Small intestine (tissue), 7 donors: ENCODE results near the gene UCHL3. TPM values are rescaled to one million over a fixed set of nuclear protein-coding genes. Genes with fewer than 3 reads are reported as not detected.
"Not testable (repeated sequence)": the region's sequence is repeated elsewhere in the genome, so short reads cannot be mapped to it uniquely, and the experiment has no call there.

Experiments used
- DNase-seq, 2 donors: peaks; one replicate each; pipeline versions ENCODE4 v3.0.0 to v3.0.0-alpha.2; 2013
- FAIRE-seq: peaks from 2 replicates; lab custom pipeline; 2012; peaks lifted over from hg19 to GRCh38; lab: Jason Lieb, UNC
- H3K27ac ChIP-seq, 3 donors: one replicate each; pipeline ENCODE4 v1.5.1; 2013; ENCODE audit warnings: low read length in 2 of 3, mild to moderate bottlenecking in 2 of 3, control low read depth in 1 of 3, inconsistent platforms in 1 of 3, low read depth in 1 of 3, moderate library complexity in 1 of 3
- H3K27me3 ChIP-seq, 3 donors: one replicate each; pipeline ENCODE4 v1.6.1; 2013; ENCODE audit warnings: low read length in 3 of 3, inconsistent platforms in 1 of 3; ENCODE audit not compliant: control insufficient read depth in 3 of 3, insufficient read depth in 3 of 3
- H3K36me3 ChIP-seq, 3 donors: one replicate each; pipeline ENCODE4 v1.6.1; 2013; ENCODE audit warnings: low read length in 3 of 3, inconsistent platforms in 1 of 3, low read depth in 1 of 3, mild to moderate bottlenecking in 1 of 3, moderate library complexity in 1 of 3; ENCODE audit not compliant: control insufficient read depth in 3 of 3, insufficient read depth in 2 of 3
- H3K4me1 ChIP-seq, 3 donors: one replicate each; pipeline ENCODE4 v1.6.1; 2013; ENCODE audit warnings: low read length in 2 of 3, inconsistent platforms in 1 of 3, low read depth in 1 of 3, mild to moderate bottlenecking in 1 of 3, moderate library complexity in 1 of 3; ENCODE audit not compliant: control insufficient read depth in 3 of 3, insufficient read depth in 2 of 3
- H3K4me3 ChIP-seq, 3 donors: one replicate each; pipeline ENCODE4 v1.5.1; 2013; ENCODE audit warnings: low read length in 3 of 3, control low read depth in 1 of 3, inconsistent platforms in 1 of 3, low read depth in 1 of 3, mild to moderate bottlenecking in 1 of 3, moderate library complexity in 1 of 3
- H3K9me3 ChIP-seq, 2 donors: one replicate each; pipeline ENCODE4 v1.6.1; 2013; ENCODE audit warnings: low read depth in 1 of 2, low read length in 1 of 2; ENCODE audit not compliant: control insufficient read depth in 2 of 2, insufficient read depth in 1 of 2
- WGBS, 3 donors: extraction: QIAGEN DNeasy Blood & Tissue Kit; methylation state at CpG; one replicate each; pipeline ENCODE4 v1.1.7; 2013; 5-methylcytosine and 5-hydroxymethylcytosine counted together
- polyA plus RNA-seq, 4 donors: library from polyadenylated mRNA; stranded (reverse) in 3 of 4; unstranded in 1 of 4; fragments of 200-250 nt in 3 of 4; fragments of 120-200 nt in 1 of 4; gene quantifications; one replicate each; pipeline versions ENCODE4 v1.2.1 to v1.2.3, GENCODE V29; 2013
- donor health status: healthy with polysubstance abuse.
- donor health status: control.
- donor health status: control.
- donor health status: Bipolar disorder and iron deficiency.
- donor health status: healthy.

Gene UCHL3
- polyA plus RNA-seq, 4 donors = 30.3 to 63.2 (median 41.8) TPM

DNA sequence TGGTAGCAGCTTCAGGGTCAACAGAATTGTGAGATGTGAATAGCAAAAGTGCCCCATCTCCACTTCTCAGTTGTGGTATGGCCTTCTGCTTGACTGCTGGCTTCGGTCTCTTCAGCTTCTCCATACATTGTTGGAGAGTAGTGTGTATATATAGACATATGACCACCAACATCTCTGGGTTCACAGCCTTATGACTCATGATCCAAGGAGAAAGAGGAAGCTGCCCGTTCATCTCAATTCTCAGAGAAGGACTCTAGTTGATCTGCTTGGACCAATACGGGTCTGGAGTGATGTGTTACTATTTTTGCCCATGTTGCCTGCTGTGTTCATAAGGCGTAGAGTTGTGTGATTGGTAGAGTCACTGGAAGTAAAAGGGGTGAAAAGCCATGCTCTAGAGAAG lies 8.3 kb upstream of the UCHL3 start:
- H3K36me3 ChIP-seq = no peaks in the 10 kb centered on the region
- DNase-seq (no peak), FAIRE-seq (no peak)
- H3K4me3 ChIP-seq = no peak overlapping the region
- H3K27ac ChIP-seq = no peak overlapping the region
- 77 to 90% (median 83%) methylated on average over 4 of the region's 4 CpGs for WGBS, 3 donors
- H3K27me3 ChIP-seq = no peaks in the 10 kb centered on the region
- peaks cover 0 to 7% (median 5%) of the 10 kb centered on the region in 3 donors for H3K4me1 ChIP-seq
- no peaks in the 10 kb centered on the region for H3K9me3 ChIP-seq

- H3K4me1 ChIP-seq = peaks cover 0 to under 1% (median 0%) of the 10 kb centered on the region in 3 donors
- H3K36me3 ChIP-seq = no peaks in the 10 kb centered on the region
- H3K4me3 ChIP-seq = no peak overlapping the region
- no peak overlapping the region for H3K27ac ChIP-seq
- FAIRE-seq (no peak), DNase-seq (no peak)
- H3K9me3 ChIP-seq = no peaks in the 10 kb centered on the region
- H3K27me3 ChIP-seq = no peaks in the 10 kb centered on the region
- WGBS, 3 donors = 93 to 100% (median 98%) methylated on average over 1 of the region's 1 CpG
These were observed 7.6 kb upstream of the UCHL3 start for GRCh38 chr13:75541961-75542360.

DNA sequence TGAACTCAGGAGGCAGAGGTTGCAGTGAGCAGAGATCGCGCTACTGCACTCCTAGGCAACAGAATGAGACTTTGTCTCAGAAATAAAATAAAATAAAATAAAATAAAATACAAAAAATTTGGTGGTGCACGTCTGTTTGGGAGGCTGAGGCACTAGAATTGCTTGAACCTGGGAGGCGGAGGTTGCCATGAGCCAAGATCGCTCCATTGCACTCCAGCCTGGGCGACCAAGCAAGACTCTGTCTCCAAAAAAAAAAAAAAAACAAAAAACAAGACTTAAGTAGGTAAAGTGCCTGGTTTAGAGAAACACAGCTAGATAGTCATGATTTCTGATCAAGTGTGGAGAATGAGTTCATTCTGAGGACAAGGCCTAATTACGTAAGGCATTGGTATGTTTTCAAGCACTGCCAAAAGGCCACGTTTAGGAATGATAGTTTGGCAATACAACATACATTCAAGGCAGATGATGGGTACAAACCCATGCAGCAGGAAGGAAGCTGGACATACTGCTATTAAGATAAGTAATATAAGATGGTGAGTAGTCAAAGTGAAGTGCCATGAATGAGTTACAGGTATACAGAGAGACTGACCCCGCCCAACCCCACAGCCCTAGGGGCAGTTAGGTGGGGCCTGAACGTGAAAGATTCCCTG lies 4.8 kb upstream of the UCHL3 start:
- Histone ChIP-seq H3K27ac (no peak overlapping the region), H3K4me3 (no peak overlapping the region), H3K4me1 (no peaks in the 10 kb centered on the region), H3K27me3 (no peaks in the 10 kb centered on the region), H3K9me3 (no peaks in the 10 kb centered on the region), H3K36me3 (no peaks in the 10 kb centered on the region)
- DNase-seq (no peak), FAIRE-seq (no peak)
- 82 to 87% (median 84%) methylated on average over 10 of the region's 10 CpGs for WGBS, 3 donors

DNA sequence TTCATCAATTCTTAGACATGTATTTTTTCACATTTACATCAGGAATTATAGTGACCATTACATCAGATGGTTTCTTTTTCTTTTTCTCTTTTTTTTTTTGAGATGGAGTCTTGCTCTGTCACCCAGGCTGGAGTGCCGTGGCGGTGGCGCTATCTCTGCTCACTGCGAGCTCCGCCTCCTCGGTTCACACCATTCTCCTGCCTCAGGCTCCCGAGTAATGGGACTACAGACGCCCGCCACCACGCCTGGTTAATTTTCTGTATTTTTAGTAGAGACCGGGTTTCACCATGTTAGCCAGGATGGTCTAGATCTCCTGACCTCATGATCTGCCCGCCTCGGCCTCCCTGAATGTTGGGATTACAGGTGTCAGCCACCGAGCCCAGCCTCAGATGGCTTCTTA lies 4.2 kb upstream of the UCHL3 start:
- H3K4me3 ChIP-seq, H3K36me3 ChIP-seq, H3K27me3 ChIP-seq, FAIRE-seq, H3K9me3 ChIP-seq, DNase-seq, H3K4me1 ChIP-seq, H3K27ac ChIP-seq: not testable (repeated sequence)
- 88 to 96% (median 90%) methylated on average over 13 to 14 of the region's 14 CpGs for WGBS, 3 donors

DNA sequence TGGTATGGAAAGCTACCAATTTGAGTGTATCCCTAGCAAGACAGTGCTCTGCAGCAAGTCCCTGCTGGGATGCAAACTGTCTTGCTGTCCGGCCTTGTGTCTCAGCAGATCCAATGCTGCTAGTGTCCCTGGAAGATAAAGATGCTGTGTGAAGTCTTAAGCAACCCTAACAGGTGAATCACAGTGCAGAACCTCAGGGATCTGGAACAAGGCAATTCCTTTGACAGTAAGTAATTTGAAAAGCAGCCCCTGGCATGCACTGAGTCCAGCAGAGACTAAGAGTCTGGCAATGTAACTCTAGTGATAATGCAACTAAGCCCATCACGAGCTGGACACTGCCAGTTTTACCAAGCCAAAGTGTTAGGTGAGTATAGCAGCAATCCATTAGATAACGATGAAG lies 1.7 kb upstream of the UCHL3 start:
- H3K4me1 ChIP-seq = no peaks in the 10 kb centered on the region
- FAIRE-seq (no peak), DNase-seq (no peak)
- H3K27me3 ChIP-seq = no peaks in the 10 kb centered on the region
- H3K9me3 ChIP-seq = no peaks in the 10 kb centered on the region
- no peaks in the 10 kb centered on the region for H3K36me3 ChIP-seq
- 87 to 95% (median 89%) methylated on average over 3 of the region's 3 CpGs for WGBS, 3 donors
- H3K4me3 ChIP-seq = no peak overlapping the region
- no peak overlapping the region for H3K27ac ChIP-seq

GRCh38 chr13:75550159-75550567 lies 572 bp downstream of the UCHL3 start:
- no peak for FAIRE-seq
- WGBS, 3 donors = 1 to 2% (median 1%) methylated on average over 10 of the region's 10 CpGs

GRCh38 chr13:75554464-75554863 lies 4.9 kb downstream of the UCHL3 start:
- Histone ChIP-seq H3K4me1 (no peaks in the 10 kb centered on the region), H3K27ac (no peak overlapping the region), H3K4me3 (no peak overlapping the region), H3K9me3 (no peaks in the 10 kb centered on the region), H3K36me3 (peaks cover 0 to 6% (median 4%) of the 10 kb centered on the region in 3 donors), H3K27me3 (no peaks in the 10 kb centered on the region)
- DNase-seq = no peak
- 93 to 100% (median 94%) methylated on average over 1 of the region's 1 CpG for WGBS, 3 donors
- FAIRE-seq = no peak

More at GRCh38 chr13:75550159-75550567, 572 bp downstream of the UCHL3 start:
- H3K4me3 ChIP-seq = peak overlapping the region; percentile 86 to 91 (median 89)
- H3K27ac ChIP-seq = peak overlapping the region; percentile 45 to 90 (median 89)
- H3K36me3 ChIP-seq = peaks cover 0 to 6% (median under 1%) of the 10 kb centered on the region in 3 donors
- H3K27me3 ChIP-seq = no peaks in the 10 kb centered on the region
- H3K9me3 ChIP-seq = no peaks in the 10 kb centered on the region
- DNase-seq = peak; percentile 56 to 74
- no peaks in the 10 kb centered on the region for H3K4me1 ChIP-seq

- Histone ChIP-seq H3K4me3 (no peak overlapping the region), H3K36me3 (peaks cover 0 to 6% (median 4%) of the 10 kb centered on the region in 3 donors), H3K27ac (no peak overlapping the region), H3K4me1 (no peaks in the 10 kb centered on the region), H3K27me3 (no peaks in the 10 kb centered on the region), H3K9me3 (no peaks in the 10 kb centered on the region)
- DNase-seq (no peak), FAIRE-seq (no peak)
- 99 to 100% (median 100%) methylated on average over 3 of the region's 3 CpGs for WGBS, 3 donors
These were observed 5.4 kb downstream of the UCHL3 start for GRCh38 chr13:75554981-75555380.

GRCh38 chr13:75555836-75556235 lies 6.2 kb downstream of the UCHL3 start:
- H3K27ac ChIP-seq = no peak overlapping the region
- no peak for DNase-seq
- no peak for FAIRE-seq
- no peak overlapping the region for H3K4me3 ChIP-seq
- WGBS, 3 donors = 83 to 96% (median 88%) methylated on average over 1 of the region's 1 CpG
- H3K4me1 ChIP-seq = no peaks in the 10 kb centered on the region
- H3K9me3 ChIP-seq = no peaks in the 10 kb centered on the region
- peaks cover 1 to 7% (median 5%) of the 10 kb centered on the region in 3 donors for H3K36me3 ChIP-seq
- no peaks in the 10 kb centered on the region for H3K27me3 ChIP-seq
